Stomach smooth muscle (tissue), 2 donors: ENCODE results near the gene SPEF1.

Experiments used
- H3K27ac ChIP-seq: one replicate; pipeline ENCODE4 v1.7.0; 2013; ENCODE audit warnings: mild to moderate bottlenecking, low read length, inconsistent platforms
- H3K27me3 ChIP-seq, 2 donors: one replicate each; pipeline ENCODE4 v1.7.0; 2013; ENCODE audit warnings: low read length in 2 of 2; ENCODE audit not compliant: insufficient read depth in 2 of 2, control insufficient read depth in 1 of 2
- H3K36me3 ChIP-seq, 2 donors: one replicate each; pipeline ENCODE4 v1.7.0; 2013; ENCODE audit warnings: low read length in 2 of 2; ENCODE audit not compliant: control insufficient read depth in 2 of 2, insufficient read depth in 2 of 2
- H3K4me1 ChIP-seq: one replicate; pipeline ENCODE4 v1.7.0; 2013; ENCODE audit warnings: low read length; ENCODE audit not compliant: control insufficient read depth, insufficient read depth
- H3K4me3 ChIP-seq, 2 donors: one replicate each; pipeline ENCODE4 v1.7.0; 2013; ENCODE audit warnings: low read length in 2 of 2
- H3K9ac ChIP-seq, 2 donors: one replicate each; pipeline ENCODE4 v1.7.0; 2013; ENCODE audit warnings: low read length in 2 of 2, mild to moderate bottlenecking in 1 of 2
- H3K9me3 ChIP-seq, 2 donors: one replicate each; pipeline ENCODE4 v1.7.0; 2013; ENCODE audit warnings: low read length in 2 of 2; ENCODE audit not compliant: control insufficient read depth in 2 of 2
- donor health status: healthy.
- donor health status: Pancreatic carcinoma.

The SPEF1 gene

GRCh38 chr20:3753501-3754275 lies 27.6 kb downstream of the SPEF1 start:
- peaks cover 15% of the 10 kb centered on the region for H3K4me1 ChIP-seq
- H3K36me3 ChIP-seq: peaks cover 32 to 38% of the 10 kb centered on the region in 2 donors
- H3K9me3 ChIP-seq: no peaks in the 10 kb centered on the region
- no peaks in the 10 kb centered on the region for H3K27me3 ChIP-seq
- H3K27ac ChIP-seq: peak overlapping the region; percentile 37
- no peak overlapping the region for H3K4me3 ChIP-seq
- no peak overlapping the region for H3K9ac ChIP-seq

GRCh38 chr20:3753098-3753497 lies 28.1 kb downstream of the SPEF1 start:
- Histone ChIP-seq H3K27me3 (no peaks in the 10 kb centered on the region), H3K27ac (peak overlapping the region; percentile 37), H3K4me1 (peaks cover 16% of the 10 kb centered on the region), H3K36me3 (peaks cover 26 to 32% of the 10 kb centered on the region in 2 donors), H3K9ac (no peak overlapping the region), H3K9me3 (no peaks in the 10 kb centered on the region), H3K4me3 (no peak overlapping the region)

GRCh38 chr20:3752386-3752759 lies 28.9 kb downstream of the SPEF1 start:
- Histone ChIP-seq H3K4me3 (peak overlapping the region in 1 of 2 donors; percentile 40), H3K27me3 (no peaks in the 10 kb centered on the region), H3K9ac (no peak overlapping the region), H3K9me3 (no peaks in the 10 kb centered on the region), H3K36me3 (peaks cover 22 to 28% of the 10 kb centered on the region in 2 donors), H3K27ac (no peak overlapping the region), H3K4me1 (peaks cover 16% of the 10 kb centered on the region)

- Histone ChIP-seq H3K27ac (no peak overlapping the region), H3K27me3 (no peaks in the 10 kb centered on the region), H3K9me3 (no peaks in the 10 kb centered on the region), H3K9ac (no peak overlapping the region), H3K4me1 (peaks cover 16% of the 10 kb centered on the region), H3K4me3 (peak overlapping the region in 1 of 2 donors; percentile 40), H3K36me3 (peaks cover 22 to 28% of the 10 kb centered on the region in 2 donors)
These were observed 29.4 kb downstream of the SPEF1 start for GRCh38 chr20:3751675-3752385.

- peaks cover 18 to 24% of the 10 kb centered on the region in 2 donors for H3K36me3 ChIP-seq
- no peak overlapping the region for H3K27ac ChIP-seq
- peaks cover 16% of the 10 kb centered on the region for H3K4me1 ChIP-seq
- H3K9ac ChIP-seq: no peak overlapping the region
- no peaks in the 10 kb centered on the region for H3K27me3 ChIP-seq
- H3K9me3 ChIP-seq: no peaks in the 10 kb centered on the region
- H3K4me3 ChIP-seq: no peak overlapping the region
These were observed 30.0 kb downstream of the SPEF1 start for GRCh38 chr20:3751305-3751674.

- H3K4me3 ChIP-seq: no peak overlapping the region
- no peak overlapping the region for H3K27ac ChIP-seq
- H3K4me1 ChIP-seq: peaks cover 16% of the 10 kb centered on the region
- H3K36me3 ChIP-seq: peaks cover 10 to 13% of the 10 kb centered on the region in 2 donors
- H3K9ac ChIP-seq: no peak overlapping the region
- H3K9me3 ChIP-seq: no peaks in the 10 kb centered on the region
- no peaks in the 10 kb centered on the region for H3K27me3 ChIP-seq
These were observed 31.3 kb downstream of the SPEF1 start for GRCh38 chr20:3749689-3750531.

- Histone ChIP-seq H3K27ac (no peak overlapping the region), H3K36me3 (peaks cover 6 to 10% of the 10 kb centered on the region in 2 donors), H3K4me1 (peaks cover 16% of the 10 kb centered on the region), H3K27me3 (peaks cover 3 to 4% of the 10 kb centered on the region in 2 donors), H3K9ac (no peak overlapping the region), H3K4me3 (no peak overlapping the region), H3K9me3 (no peaks in the 10 kb centered on the region)
These were observed 32.1 kb downstream of the SPEF1 start for GRCh38 chr20:3749087-3749688.

- H3K27ac ChIP-seq: no peak overlapping the region
- H3K4me1 ChIP-seq: peaks cover 9% of the 10 kb centered on the region
- peaks cover 3 to 5% of the 10 kb centered on the region in 2 donors for H3K27me3 ChIP-seq
- H3K9ac ChIP-seq: no peak overlapping the region
- H3K36me3 ChIP-seq: peaks cover 5 to 10% of the 10 kb centered on the region in 2 donors
- H3K4me3 ChIP-seq: no peak overlapping the region
- no peaks in the 10 kb centered on the region for H3K9me3 ChIP-seq
These were observed 33.2 kb downstream of the SPEF1 start for GRCh38 chr20:3748073-3748472.

- no peak overlapping the region for H3K9ac ChIP-seq
- no peak overlapping the region for H3K4me3 ChIP-seq
- H3K9me3 ChIP-seq: no peaks in the 10 kb centered on the region
- H3K27ac ChIP-seq: no peak overlapping the region
- H3K4me1 ChIP-seq: peaks cover 6% of the 10 kb centered on the region
- H3K36me3 ChIP-seq: peaks cover 5 to 8% of the 10 kb centered on the region in 2 donors
- peaks cover 3 to 5% of the 10 kb centered on the region in 2 donors for H3K27me3 ChIP-seq
These were observed 33.8 kb downstream of the SPEF1 start for GRCh38 chr20:3747471-3747870.

GRCh38 chr20:3745686-3746173 lies 35.5 kb downstream of the SPEF1 start:
- Histone ChIP-seq H3K4me3 (no peak overlapping the region), H3K36me3 (peaks cover under 1 to 4% of the 10 kb centered on the region in 2 donors), H3K27me3 (peaks cover 3 to 5% of the 10 kb centered on the region in 2 donors), H3K9me3 (no peaks in the 10 kb centered on the region), H3K4me1 (peaks cover 3% of the 10 kb centered on the region), H3K27ac (no peak overlapping the region), H3K9ac (no peak overlapping the region)
